ENCODE measurements around the gene PAK2.
A peak's percentile ranks its signal among the peaks of the same experiment; 100 is the strongest.
"Not testable (repeated sequence)": the region's sequence is repeated elsewhere in the genome, so short reads cannot be mapped to it uniquely, and the experiment has no call there.

Gene PAK2

DNA sequence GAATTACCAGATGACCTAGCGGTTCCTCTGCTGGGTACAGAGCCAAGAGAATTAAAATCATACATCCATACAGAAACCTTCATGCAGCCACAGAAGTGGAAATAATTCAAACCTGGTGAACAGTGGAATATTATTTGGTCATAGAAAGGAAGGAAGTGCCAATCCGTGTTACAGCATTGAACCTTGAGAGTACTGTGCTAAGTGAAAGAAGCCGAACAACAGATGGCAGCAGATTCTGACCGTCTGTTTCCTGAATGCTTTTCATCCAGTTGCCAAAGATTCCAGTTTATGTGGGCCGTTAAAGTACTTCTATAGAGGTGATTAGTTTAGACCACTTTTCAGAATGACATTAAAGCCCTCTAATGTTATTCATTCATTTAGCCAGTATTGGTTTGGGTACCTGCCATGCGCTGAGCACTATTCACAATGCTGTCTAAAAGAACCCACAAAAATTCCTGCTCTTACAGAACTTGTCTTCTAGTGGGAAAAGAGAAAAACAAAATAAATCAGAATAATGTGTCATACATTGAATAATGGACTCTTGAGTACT lies 82.2 kb downstream of the PAK2 start:
- no peak for DNase-seq (ENCODE audit: low read depth in 1 of 2, low spot score in 1 of 2)

DNA sequence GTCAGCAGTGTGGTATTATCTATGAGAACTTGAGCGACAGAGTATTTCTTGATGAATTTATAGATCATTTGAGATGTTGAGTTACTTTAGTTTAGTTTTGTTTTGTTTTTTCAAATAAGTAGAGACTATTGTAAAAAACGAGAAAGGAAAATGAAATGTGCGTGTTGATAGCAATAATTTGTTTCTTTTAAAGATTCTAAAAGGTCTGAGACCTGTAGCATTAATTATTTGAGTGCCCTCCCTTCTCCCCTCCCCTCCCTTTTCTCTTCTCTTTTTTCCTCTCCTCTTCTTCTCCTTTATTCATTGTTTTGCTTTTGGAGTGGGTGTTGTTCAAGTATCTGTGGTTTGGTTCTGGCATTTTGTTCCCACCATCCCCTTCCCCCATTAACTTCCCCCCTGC lies 90.0 kb downstream of the PAK2 start:
- DNase-seq (ENCODE audit: low read depth in 1 of 2, low spot score in 1 of 2); H3K27ac ChIP-seq (replicated peaks); H3K4me3 ChIP-seq (replicated peaks; ENCODE audit: insufficient read depth, low read length); H3K27me3 ChIP-seq (ENCODE audit: insufficient read depth, poor library complexity, severe bottlenecking): not testable (repeated sequence)

More for the DNA sequence above, 82.2 kb downstream of the PAK2 start:
- TF ChIP-seq, protein P1, sequence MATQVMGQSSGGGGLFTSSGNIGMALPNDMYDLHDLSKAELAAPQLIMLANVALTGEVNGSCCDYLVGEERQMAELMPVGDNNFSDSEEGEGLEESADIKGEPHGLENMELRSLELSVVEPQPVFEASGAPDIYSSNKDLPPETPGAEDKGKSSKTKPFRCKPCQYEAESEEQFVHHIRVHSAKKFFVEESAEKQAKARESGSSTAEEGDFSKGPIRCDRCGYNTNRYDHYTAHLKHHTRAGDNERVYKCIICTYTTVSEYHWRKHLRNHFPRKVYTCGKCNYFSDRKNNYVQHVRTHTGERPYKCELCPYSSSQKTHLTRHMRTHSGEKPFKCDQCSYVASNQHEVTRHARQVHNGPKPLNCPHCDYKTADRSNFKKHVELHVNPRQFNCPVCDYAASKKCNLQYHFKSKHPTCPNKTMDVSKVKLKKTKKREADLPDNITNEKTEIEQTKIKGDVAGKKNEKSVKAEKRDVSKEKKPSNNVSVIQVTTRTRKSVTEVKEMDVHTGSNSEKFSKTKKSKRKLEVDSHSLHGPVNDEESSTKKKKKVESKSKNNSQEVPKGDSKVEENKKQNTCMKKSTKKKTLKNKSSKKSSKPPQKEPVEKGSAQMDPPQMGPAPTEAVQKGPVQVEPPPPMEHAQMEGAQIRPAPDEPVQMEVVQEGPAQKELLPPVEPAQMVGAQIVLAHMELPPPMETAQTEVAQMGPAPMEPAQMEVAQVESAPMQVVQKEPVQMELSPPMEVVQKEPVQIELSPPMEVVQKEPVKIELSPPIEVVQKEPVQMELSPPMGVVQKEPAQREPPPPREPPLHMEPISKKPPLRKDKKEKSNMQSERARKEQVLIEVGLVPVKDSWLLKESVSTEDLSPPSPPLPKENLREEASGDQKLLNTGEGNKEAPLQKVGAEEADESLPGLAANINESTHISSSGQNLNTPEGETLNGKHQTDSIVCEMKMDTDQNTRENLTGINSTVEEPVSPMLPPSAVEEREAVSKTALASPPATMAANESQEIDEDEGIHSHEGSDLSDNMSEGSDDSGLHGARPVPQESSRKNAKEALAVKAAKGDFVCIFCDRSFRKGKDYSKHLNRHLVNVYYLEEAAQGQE (IDR thresholded peaks at IDR 0.05; ENCODE audit: insufficient replicate concordance, low read depth) = no peak
- TF ChIP-seq POLR2AphosphoS5 (IDR thresholded peaks at IDR 0.05; ENCODE audit: low read depth) (no peak), SPI1 (IDR thresholded peaks at IDR 0.05; ENCODE audit: borderline replicate concordance, low read depth) (no peak), GABPA (IDR thresholded peaks at IDR 0.05; ENCODE audit: low read depth) (no peak)
- TF ChIP-seq, protein P2, sequence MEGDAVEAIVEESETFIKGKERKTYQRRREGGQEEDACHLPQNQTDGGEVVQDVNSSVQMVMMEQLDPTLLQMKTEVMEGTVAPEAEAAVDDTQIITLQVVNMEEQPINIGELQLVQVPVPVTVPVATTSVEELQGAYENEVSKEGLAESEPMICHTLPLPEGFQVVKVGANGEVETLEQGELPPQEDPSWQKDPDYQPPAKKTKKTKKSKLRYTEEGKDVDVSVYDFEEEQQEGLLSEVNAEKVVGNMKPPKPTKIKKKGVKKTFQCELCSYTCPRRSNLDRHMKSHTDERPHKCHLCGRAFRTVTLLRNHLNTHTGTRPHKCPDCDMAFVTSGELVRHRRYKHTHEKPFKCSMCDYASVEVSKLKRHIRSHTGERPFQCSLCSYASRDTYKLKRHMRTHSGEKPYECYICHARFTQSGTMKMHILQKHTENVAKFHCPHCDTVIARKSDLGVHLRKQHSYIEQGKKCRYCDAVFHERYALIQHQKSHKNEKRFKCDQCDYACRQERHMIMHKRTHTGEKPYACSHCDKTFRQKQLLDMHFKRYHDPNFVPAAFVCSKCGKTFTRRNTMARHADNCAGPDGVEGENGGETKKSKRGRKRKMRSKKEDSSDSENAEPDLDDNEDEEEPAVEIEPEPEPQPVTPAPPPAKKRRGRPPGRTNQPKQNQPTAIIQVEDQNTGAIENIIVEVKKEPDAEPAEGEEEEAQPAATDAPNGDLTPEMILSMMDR (IDR thresholded peaks at IDR 0.05; ENCODE audit: insufficient read depth, low read length) = no peak
- Histone ChIP-seq H3K27me3 (ENCODE audit: insufficient read depth, poor library complexity, severe bottlenecking) (no peaks in the 10 kb centered on the region), H3K4me3 (replicated peaks; ENCODE audit: insufficient read depth, low read length) (no peak overlapping the region), H3K27ac (replicated peaks) (no peak overlapping the region)

DNA sequence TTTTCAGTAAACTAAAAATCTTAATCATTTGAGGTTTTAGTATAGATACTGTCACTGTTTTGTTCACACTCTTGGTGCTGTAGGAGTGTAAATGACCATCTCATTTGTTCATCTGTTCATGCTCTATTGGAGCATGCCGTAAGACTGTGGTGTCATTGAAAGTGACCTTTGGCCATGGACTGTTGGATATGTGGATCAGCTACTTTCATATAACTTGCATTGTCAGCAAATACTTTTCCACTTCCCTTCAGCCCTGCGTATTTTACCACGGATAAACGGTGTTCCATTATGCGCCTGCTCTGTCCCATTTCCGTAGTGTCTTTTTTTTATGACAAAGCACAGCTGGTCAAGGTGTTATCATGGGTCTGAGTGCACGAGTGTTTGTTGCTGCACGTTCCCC lies 95.4 kb downstream of the PAK2 start:
- H3K27me3 ChIP-seq (ENCODE audit: insufficient read depth, poor library complexity, severe bottlenecking) = no peaks in the 10 kb centered on the region
- TF ChIP-seq POLR2AphosphoS5 (IDR thresholded peaks at IDR 0.05; ENCODE audit: low read depth) = no peak
- TF ChIP-seq, protein P2 (IDR thresholded peaks at IDR 0.05; ENCODE audit: insufficient read depth, low read length) = no peak
- no peak for TF ChIP-seq GABPA (IDR thresholded peaks at IDR 0.05; ENCODE audit: low read depth)
- TF ChIP-seq, protein P1 (IDR thresholded peaks at IDR 0.05; ENCODE audit: insufficient replicate concordance, low read depth) = no peak
- no peak for TF ChIP-seq SPI1 (IDR thresholded peaks at IDR 0.05; ENCODE audit: borderline replicate concordance, low read depth)
- no peak for DNase-seq (ENCODE audit: low read depth in 1 of 2, low spot score in 1 of 2)

DNA sequence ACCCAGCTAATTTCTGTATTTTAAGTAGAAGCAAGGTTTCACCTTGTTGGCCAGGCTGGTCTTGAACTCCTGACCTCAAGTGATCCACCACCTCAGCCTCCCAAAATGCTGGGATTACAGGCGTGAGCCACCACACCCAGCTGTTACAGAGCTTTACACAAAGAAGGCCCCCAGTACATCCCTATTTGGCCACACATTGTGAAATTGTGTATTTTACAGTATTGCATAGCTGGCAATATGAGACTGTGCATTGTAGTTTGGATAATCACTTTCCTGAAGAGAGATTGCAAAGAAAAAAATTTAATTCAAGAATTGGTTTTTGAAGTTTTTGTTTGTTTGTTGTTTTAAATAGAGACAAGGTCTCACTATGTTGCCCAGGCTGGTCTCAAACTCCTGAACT lies 97.0 kb downstream of the PAK2 start:
- not testable (repeated sequence) for H3K27me3 ChIP-seq (ENCODE audit: insufficient read depth, poor library complexity, severe bottlenecking); H3K27ac ChIP-seq (replicated peaks); DNase-seq (ENCODE audit: low read depth in 1 of 2, low spot score in 1 of 2); H3K4me3 ChIP-seq (replicated peaks; ENCODE audit: insufficient read depth, low read length)

More for the DNA sequence above, 95.4 kb downstream of the PAK2 start:
- Histone ChIP-seq H3K27ac (replicated peaks) (no peak overlapping the region), H3K4me3 (replicated peaks; ENCODE audit: insufficient read depth, low read length) (no peak overlapping the region)

DNA sequence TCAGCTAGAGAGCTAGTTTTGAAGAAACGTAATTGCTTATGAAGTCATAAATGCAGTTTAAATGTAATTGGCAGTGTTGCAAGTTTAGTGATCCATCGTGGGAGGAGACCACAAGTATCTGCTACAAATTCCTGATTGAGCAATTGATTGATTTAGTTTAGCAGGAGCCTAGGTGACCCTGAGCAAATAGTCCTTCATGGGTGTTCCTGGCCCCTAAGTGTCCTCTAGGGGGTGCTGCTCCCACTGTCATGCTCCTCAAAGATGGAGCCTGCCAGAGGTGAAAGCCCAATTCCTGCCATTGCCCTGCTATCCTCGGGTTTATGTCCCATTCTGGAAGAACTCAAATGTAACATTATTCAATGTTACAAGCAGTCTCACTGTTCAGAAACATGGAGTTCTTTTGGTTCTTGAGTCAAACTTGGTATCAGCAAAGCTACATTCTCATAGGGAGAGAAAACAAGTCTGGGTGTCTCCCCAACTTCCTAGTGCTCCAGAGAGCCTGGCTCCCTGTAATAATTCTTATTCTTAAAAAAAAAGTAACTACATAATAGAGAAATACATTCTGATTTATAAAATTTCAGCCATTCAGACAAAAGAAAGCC lies 98.3 kb downstream of the PAK2 start:
- H3K27me3 ChIP-seq (ENCODE audit: insufficient read depth, poor library complexity, severe bottlenecking) = no peaks in the 10 kb centered on the region
- peak; percentile 62 to 79 for DNase-seq (ENCODE audit: low read depth in 1 of 2, low spot score in 1 of 2)
- 0 out of 2 replicates have a peak, but pooled peaks have one; percentile 31 for TF ChIP-seq POLR2AphosphoS5 (IDR thresholded peaks at IDR 0.05; ENCODE audit: low read depth)
- TF ChIP-seq, protein P2 (IDR thresholded peaks at IDR 0.05; ENCODE audit: insufficient read depth, low read length) = peak; percentile 82
- no peak for TF ChIP-seq GABPA (IDR thresholded peaks at IDR 0.05; ENCODE audit: low read depth)
- no peak overlapping the region for H3K4me3 ChIP-seq (replicated peaks; ENCODE audit: insufficient read depth, low read length)
- H3K27ac ChIP-seq (replicated peaks) = no peak overlapping the region

DNA sequence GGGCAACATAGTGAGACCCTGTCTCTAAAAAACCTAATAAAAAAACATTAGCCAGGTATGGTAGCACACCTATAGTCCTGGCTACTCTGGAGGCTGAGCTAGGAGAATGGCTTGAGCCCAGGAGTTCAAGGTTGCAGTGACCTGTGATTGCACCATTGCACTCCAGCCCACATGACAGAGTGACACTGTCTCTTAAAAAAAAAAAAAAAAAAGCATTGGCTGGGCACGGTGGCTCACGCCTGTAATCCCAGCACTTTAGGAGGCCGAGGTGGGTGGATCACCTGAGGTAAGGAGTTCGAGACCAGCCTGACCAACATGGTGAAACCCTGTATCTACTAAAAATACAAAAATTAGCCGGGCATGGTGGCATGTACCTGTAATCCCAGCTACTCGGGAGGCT lies 99.7 kb downstream of the PAK2 start:
- H3K4me3 ChIP-seq (replicated peaks; ENCODE audit: insufficient read depth, low read length); H3K27ac ChIP-seq (replicated peaks); H3K27me3 ChIP-seq (ENCODE audit: insufficient read depth, poor library complexity, severe bottlenecking); DNase-seq (ENCODE audit: low read depth in 1 of 2, low spot score in 1 of 2): not testable (repeated sequence)

Measured in HL-60 (cell line).